Measurements from ENCODE around the gene TRABD2B.
"Not testable (repeated sequence)": the region's sequence is repeated elsewhere in the genome, so short reads cannot be mapped to it uniquely, and the experiment has no call there.

Gene TRABD2B

DNA sequence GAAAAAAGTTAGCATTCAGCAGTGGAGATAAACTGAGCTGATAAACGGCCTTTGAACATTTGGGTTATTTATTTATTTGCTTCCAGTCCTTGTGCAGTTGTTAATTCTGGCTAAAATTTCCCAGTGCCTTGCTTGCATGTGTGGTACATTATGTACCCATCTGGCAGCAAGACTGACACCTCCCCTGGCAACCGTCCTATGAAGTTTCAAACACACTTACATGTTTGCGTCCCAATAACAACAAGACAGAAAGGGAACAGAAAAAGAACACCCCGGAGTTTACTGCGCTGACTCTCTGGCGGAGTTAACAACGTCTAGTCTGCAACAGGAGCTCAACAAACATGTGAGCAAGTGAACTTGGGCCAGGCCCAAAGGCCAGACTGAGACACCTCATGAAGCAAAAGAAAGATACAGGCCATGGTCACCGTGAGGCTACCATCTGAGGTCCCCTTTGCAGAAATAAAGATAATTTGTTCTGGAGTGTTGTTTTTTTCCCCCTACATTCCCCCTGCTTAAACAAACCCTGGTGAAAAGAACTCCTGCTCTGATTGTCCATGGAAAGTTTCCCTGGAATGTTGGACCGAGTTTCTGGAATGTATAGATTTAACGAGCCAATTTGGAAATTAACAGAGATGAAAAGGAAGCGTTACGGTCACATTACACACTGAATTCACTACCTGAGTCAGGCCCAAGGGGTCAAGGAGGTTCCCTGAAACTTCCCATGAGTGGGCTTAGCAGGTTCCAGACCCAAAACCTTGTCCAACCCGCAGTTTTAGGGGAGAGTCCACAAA lies 33.4 kb downstream of the TRABD2B start:
- DNase-seq = no peak

DNA sequence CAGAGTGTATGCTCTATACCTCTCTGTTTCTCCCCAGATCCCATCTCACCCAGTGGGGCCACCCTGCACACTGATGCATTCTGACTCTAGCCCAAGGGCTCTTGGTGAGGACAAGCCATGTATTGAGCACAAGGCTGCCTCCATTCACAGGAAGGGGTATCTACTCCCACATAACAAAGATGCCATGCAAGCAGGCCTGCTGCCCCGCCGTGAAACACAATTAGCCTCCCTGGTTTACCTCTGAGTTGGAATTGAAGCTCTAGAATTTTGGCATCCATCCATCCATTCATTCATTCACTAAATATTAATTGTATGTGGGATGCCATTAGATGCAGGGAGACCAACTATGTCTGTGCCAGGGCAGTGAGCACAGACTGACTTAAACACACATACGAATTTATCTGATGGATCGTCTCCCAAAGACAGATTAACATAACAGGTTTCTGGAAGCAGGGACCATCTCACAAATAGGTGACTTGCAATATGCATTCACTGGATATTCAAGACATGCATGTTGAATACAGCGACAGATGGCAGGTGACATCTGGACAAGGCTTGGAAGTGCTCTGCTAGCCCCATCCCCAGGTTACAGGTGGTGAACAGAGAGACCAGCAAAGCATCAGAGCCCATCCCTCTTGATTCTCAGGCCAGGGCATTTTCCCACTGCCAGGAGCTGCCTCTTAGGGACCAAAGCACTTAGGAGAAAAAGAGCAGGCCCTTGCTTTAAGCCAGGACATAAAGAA lies 34.3 kb downstream of the TRABD2B start:
- no peak for DNase-seq

DNA sequence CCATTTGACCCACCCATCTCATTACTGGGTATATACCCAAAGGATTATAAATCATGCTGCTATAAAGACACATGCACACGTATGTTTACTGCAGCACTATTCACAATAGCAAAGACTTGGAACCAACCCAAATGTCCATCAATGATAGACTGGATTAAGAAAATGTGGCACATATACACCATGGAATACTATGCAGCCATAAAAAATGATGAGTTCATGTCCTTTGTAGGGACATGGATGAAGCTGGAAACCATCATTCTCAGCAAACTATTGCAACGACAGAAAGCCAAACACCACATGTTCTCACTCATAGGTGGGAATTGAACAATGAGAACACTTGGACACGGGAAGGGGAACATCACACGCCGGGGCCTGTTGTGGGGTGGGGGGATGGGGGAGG lies 35.4 kb downstream of the TRABD2B start:
- DNase-seq = not testable (repeated sequence)

DNA sequence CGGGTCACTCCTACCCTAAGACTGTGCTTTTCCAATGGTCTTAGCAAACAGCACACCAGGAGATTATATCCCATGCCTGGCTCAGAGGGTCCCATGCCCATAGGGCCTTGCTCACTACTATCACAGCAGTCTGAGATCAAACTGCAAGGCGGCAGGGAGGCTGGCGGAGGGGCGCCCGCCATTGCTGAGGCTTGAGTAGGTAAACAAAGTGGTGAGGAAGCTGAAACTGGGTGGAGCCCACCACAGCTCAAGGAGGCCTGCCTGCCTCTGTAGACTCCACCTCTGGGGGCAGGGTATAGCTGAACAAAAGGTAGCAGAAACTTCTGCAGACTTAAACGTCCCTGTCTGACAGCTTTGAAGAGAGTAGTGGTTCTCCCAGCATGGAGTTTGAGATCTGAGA lies 40.7 kb downstream of the TRABD2B start:
- DNase-seq = not testable (repeated sequence)

DNA sequence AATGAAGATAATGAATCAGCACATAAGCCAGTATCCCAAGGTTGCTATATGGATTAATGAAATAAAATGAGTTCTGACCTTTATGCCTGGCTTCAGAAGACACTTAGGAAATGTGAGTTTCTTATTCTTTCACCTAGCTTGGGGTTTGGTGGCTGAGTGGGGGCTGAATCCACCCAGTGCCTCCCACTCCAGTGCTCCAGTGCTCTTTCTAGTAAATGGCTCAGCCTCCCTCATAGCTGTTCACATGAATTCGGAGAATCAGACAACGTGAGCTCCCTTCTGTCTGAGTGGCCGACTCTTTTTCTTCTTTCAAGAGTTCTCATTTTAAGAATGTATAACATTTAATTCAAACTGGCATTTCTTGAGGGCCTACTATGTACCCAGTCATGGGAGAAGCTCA lies 43.5 kb downstream of the TRABD2B start:
- no peak for DNase-seq

- no peak for DNase-seq
Observed at GRCh38 chr1:47951545-47952235, 45.5 kb downstream of the TRABD2B start.

GRCh38 chr1:47951026-47951425 lies 46.2 kb downstream of the TRABD2B start:
- no peak for DNase-seq

GRCh38 chr1:47950471-47950870 lies 46.7 kb downstream of the TRABD2B start:
- no peak for DNase-seq

GRCh38 chr1:47948126-47948525 lies 49.1 kb downstream of the TRABD2B start:
- DNase-seq = no peak

- DNase-seq = no peak
Observed at GRCh38 chr1:47947531-47947930, 49.7 kb downstream of the TRABD2B start.

DNA sequence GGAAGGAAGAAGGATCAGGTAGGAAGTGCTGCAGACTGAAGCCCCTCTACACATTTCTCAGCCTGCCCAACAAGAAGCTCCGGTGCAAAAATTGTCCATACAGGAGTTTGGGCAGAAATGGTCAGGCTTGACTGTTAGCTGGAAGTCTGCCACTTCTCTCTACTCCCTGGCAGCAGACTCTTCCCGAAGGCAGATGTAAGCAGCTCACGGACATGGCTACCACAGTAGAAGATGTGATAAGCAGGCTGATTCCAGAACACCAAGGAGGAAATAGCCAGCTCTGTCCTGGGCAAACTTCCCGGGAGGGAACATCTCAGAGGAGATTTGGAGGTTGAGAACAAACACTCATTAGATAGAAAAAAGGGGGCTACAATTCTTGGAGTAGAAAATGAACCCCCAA lies 52.6 kb downstream of the TRABD2B start:
- DNase-seq = no peak

GRCh38 chr1:47942240-47942629 lies 55.0 kb downstream of the TRABD2B start:
- no peak for DNase-seq

- no peak for DNase-seq
Observed at GRCh38 chr1:47941609-47942239, 55.5 kb downstream of the TRABD2B start.

DNA sequence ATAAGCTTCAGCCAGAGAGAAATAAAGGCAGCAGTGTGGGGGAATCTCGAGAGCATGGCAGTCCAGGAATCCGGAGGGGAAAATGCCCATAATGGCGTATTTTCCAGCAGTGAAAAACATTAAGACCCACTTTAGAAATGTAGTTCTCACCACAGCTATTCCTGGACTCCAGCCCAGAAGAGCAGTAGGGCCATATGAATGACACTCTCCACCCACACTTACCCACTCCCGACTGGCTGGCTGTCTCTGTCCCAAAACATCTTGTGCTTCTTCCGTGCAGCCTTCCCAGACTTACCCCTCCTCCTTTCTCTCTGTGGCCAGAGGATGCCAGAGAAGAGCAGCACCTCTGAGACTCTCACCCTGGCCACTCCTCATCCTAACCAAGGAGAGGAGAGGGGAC lies 56.4 kb downstream of the TRABD2B start:
- DNase-seq = no peak

DNA sequence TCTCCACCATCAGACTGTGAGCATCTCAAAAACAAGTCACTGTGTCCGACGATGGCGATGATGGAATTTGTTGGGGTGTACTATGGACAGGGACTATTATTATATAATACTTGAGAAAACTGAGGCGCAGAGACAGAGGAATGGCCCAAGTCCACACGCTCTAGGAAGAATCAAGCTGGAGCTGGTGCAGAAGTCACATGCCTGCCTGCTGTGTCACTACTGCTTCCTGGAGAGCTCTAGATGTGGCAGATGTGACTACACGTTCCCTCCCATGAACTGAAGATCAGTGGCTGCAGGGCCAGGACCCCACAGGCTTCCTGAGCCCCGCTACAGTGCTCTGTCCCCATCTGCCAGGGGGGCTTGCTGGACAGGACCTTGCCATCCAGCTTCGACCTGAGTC lies 56.9 kb downstream of the TRABD2B start:
- no peak for DNase-seq

- DNase-seq = no peak
Observed at GRCh38 chr1:47938520-47938919, 58.7 kb downstream of the TRABD2B start.

DNA sequence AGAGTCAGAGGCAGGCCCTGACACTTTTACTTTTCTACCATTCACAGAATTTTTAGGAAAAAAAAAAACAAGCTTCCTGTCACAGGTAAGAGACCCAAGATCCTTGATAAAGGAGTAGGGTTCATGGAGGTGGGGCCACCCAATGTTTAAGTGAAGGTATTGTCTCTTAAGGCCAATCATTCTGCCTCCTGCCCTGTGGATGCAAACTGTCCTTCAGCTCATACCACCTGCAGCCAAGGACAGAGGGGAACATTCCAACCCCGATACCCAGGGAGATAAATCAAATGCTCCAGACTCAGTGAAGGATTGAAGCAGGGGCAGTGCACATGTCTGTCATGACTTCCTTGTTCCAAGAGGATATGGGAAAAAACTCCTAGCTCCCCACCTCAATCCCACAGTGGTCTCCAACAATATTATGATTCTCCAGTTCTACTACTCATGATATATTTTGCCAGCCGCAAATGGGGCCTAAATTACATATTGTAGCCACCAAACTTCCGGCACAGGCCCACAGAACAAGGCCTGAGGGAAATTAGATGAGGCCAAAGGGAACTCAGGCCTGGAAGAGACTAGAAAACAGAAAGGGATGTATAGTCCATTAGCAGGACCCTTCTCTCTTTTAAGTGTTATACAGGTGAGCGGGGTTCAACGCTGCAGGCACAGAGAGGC lies 59.5 kb downstream of the TRABD2B start:
- DNase-seq = no peak

- no peak for DNase-seq
Observed at GRCh38 chr1:47936916-47937551, 60.2 kb downstream of the TRABD2B start.

DNA sequence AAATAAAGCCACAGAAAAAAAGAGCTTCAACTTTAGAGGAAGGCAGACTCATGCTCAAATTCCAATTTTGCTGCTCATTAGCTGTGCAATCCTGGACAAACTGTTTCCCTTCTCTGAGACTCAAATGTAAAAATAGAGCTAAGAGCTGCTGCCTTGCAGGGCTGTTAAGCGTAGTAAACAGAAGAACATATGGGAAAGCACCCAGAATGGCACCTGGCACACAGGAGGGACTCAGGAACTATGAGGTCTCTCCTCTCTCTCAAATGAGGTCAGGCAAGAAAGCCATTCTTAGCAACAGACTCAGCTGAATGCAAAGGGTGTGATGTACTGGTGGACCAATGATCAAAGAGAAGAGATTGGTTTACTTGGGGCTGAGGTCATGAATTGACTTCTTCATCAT lies 61.3 kb downstream of the TRABD2B start:
- no peak for DNase-seq

GRCh38 chr1:47935163-47935562 lies 62.0 kb downstream of the TRABD2B start:
- no peak for DNase-seq

GRCh38 chr1:47934243-47934805 lies 62.9 kb downstream of the TRABD2B start:
- no peak for DNase-seq

DNA sequence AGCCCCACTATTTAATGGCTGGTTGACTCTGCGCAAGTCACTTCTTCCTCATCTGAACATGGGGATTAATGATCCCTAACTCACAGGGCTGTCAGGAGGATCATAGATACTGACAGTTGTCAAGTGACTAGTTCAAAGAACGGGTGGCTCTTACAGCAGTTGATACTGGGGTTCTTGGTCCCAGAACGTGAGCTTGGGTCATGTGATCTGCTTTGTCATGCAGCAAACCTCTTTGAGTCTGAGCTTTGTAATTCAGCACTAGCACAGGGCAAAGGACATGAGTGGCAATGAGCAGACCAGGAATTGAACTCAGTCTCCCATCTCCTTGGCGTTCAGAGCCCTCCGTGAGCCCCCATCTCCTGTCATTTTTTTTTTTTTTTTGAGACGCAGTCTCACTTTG lies 64.4 kb downstream of the TRABD2B start:
- no peak for DNase-seq
